HG03175 (cell line): ENCODE data around the gene MBOAT2.
"Not testable (repeated sequence)": the region's sequence is repeated elsewhere in the genome, so short reads cannot be mapped to it uniquely, and the experiment has no call there.

ENCODE experiments used
- ATAC-seq: cut with Tn5 transposase; IDR thresholded peaks from one replicate; pipeline ENCODE4 v1.9.1; 2021; ENCODE audit warnings: mild to moderate bottlenecking, moderate library complexity; ENCODE audit not compliant: unreplicated experiment

Gene MBOAT2

GRCh38 chr2:8993902-8994278 is 9.6 kb downstream of the MBOAT2 start:
- no peak for ATAC-seq

GRCh38 chr2:8993196-8993901 is 10.1 kb downstream of the MBOAT2 start:
- ATAC-seq: no peak

- no peak for ATAC-seq
Measured at GRCh38 chr2:8992643-8993042, 10.8 kb downstream of the MBOAT2 start.

GRCh38 chr2:8989536-8990079 is 13.9 kb downstream of the MBOAT2 start:
- ATAC-seq: no peak

GRCh38 chr2:8987410-8987809 is 16.1 kb downstream of the MBOAT2 start:
- ATAC-seq: no peak

GRCh38 chr2:8986327-8986976 is 17.0 kb downstream of the MBOAT2 start:
- ATAC-seq: no peak

- ATAC-seq: no peak
Measured at GRCh38 chr2:8985561-8986326, 17.7 kb downstream of the MBOAT2 start.

GRCh38 chr2:8984855-8985254 is 18.6 kb downstream of the MBOAT2 start:
- no peak for ATAC-seq

- ATAC-seq: no peak
Measured at GRCh38 chr2:8984157-8984556, 19.3 kb downstream of the MBOAT2 start.

- no peak for ATAC-seq
Measured at GRCh38 chr2:8983571-8983970, 19.9 kb downstream of the MBOAT2 start.

GRCh38 chr2:8981876-8982275 is 21.6 kb downstream of the MBOAT2 start:
- ATAC-seq: no peak

- ATAC-seq: no peak
Measured at GRCh38 chr2:8980096-8980495, 23.4 kb downstream of the MBOAT2 start.

- no peak for ATAC-seq
Measured at GRCh38 chr2:8977758-8978157, 25.7 kb downstream of the MBOAT2 start.

- ATAC-seq: no peak
Measured at GRCh38 chr2:8976442-8977259, 26.8 kb downstream of the MBOAT2 start.

GRCh38 chr2:8974016-8974415 is 29.5 kb downstream of the MBOAT2 start:
- ATAC-seq: no peak

GRCh38 chr2:8973017-8973416 is 30.5 kb downstream of the MBOAT2 start:
- ATAC-seq: not testable (repeated sequence)

GRCh38 chr2:8972535-8972934 is 30.9 kb downstream of the MBOAT2 start:
- ATAC-seq: not testable (repeated sequence)

GRCh38 chr2:8969348-8969747 is 34.1 kb downstream of the MBOAT2 start:
- ATAC-seq: not testable (repeated sequence)

- no peak for ATAC-seq
Measured at GRCh38 chr2:8966123-8966908, 37.2 kb downstream of the MBOAT2 start.
